ENCODE data around the gene ZDHHC24.
A peak's percentile ranks its signal among the peaks of the same experiment; 100 is the strongest.
"Not testable (repeated sequence)": the region's sequence is repeated elsewhere in the genome, so short reads cannot be mapped to it uniquely, and the experiment has no call there.

The ZDHHC24 gene

GRCh38 chr11:66545701-66546367 lies at the start of gene ZDHHC24:
Gene ZDHHC24, minus strand, starts transcription at chr11:66546048. Its CDS starts 45 bp downstream, at chr11:66546003.
- DNase-seq (ENCODE audit: low read depth in 3 of 3) = peak; percentile 86 to 90 (median 87)

- no peak for DNase-seq (ENCODE audit: low read depth in 3 of 3)
Measured at GRCh38 chr11:66595245-66595904, 49.5 kb upstream of the ZDHHC24 start.

- DNase-seq (ENCODE audit: low read depth in 3 of 3) = no peak
Measured at GRCh38 chr11:66593650-66594049, 47.8 kb upstream of the ZDHHC24 start.

GRCh38 chr11:66593303-66593635 lies 47.4 kb upstream of the ZDHHC24 start:
- no peak for DNase-seq (ENCODE audit: low read depth in 3 of 3)

GRCh38 chr11:66592457-66593302 lies 46.8 kb upstream of the ZDHHC24 start, which contains the start of the genes CCDC87 and CCS:
Gene CCDC87, minus strand, starts transcription at chr11:66593063. Its CDS starts 48 bp downstream, at chr11:66593015.
Gene CCS, plus strand, starts transcription at chr11:66593185. Its CDS starts 77 bp downstream, at chr11:66593262.
- DNase-seq (ENCODE audit: low read depth in 3 of 3) = peak; percentile 97

- DNase-seq (ENCODE audit: low read depth in 3 of 3) = no peak
Measured at GRCh38 chr11:66591175-66591574, 45.3 kb upstream of the ZDHHC24 start.

GRCh38 chr11:66589996-66590675 lies 44.3 kb upstream of the ZDHHC24 start:
- DNase-seq (ENCODE audit: low read depth in 3 of 3) = no peak

GRCh38 chr11:66589315-66589714 lies 43.5 kb upstream of the ZDHHC24 start:
- not testable (repeated sequence) for DNase-seq (ENCODE audit: low read depth in 3 of 3)

- DNase-seq (ENCODE audit: low read depth in 3 of 3) = no peak
Measured at GRCh38 chr11:66586136-66586535, 40.3 kb upstream of the ZDHHC24 start.

- not testable (repeated sequence) for DNase-seq (ENCODE audit: low read depth in 3 of 3)
Measured at GRCh38 chr11:66585447-66585846, 39.6 kb upstream of the ZDHHC24 start.

- not testable (repeated sequence) for DNase-seq (ENCODE audit: low read depth in 3 of 3)
Measured at GRCh38 chr11:66582565-66583147, 36.8 kb upstream of the ZDHHC24 start.

- no peak for DNase-seq (ENCODE audit: low read depth in 3 of 3)
Measured at GRCh38 chr11:66581261-66581660, 35.4 kb upstream of the ZDHHC24 start.

- no peak for DNase-seq (ENCODE audit: low read depth in 3 of 3)
Measured at GRCh38 chr11:66580803-66581202, 35.0 kb upstream of the ZDHHC24 start.

- DNase-seq (ENCODE audit: low read depth in 3 of 3) = peak; percentile 66 to 80 (median 76)
Measured at GRCh38 chr11:66579017-66579606, 33.3 kb upstream of the ZDHHC24 start.

- DNase-seq (ENCODE audit: low read depth in 3 of 3) = no peak
Measured at GRCh38 chr11:66570850-66571180, 25.0 kb upstream of the ZDHHC24 start.

GRCh38 chr11:66570079-66570849 lies 24.4 kb upstream of the ZDHHC24 start:
- DNase-seq (ENCODE audit: low read depth in 3 of 3) = no peak

- DNase-seq (ENCODE audit: low read depth in 3 of 3) = no peak
Measured at GRCh38 chr11:66569076-66569475, 23.2 kb upstream of the ZDHHC24 start.

GRCh38 chr11:66568124-66568916 lies 22.5 kb upstream of the ZDHHC24 start, which contains the start of gene CTSF:
Gene CTSF, minus strand, starts transcription at chr11:66568606. Its CDS starts 120 bp downstream, at chr11:66568486.
- peak; percentile 43 to 60 (median 45) for DNase-seq (ENCODE audit: low read depth in 3 of 3)

- no peak for DNase-seq (ENCODE audit: low read depth in 3 of 3)
Measured at GRCh38 chr11:66567787-66568123, 21.9 kb upstream of the ZDHHC24 start.
